ENCODE data around the gene ZNF227. TPM values are rescaled to one million over a fixed set of nuclear protein-coding genes. Genes with fewer than 3 reads are reported as not detected.
"Not testable (repeated sequence)": the region's sequence is repeated elsewhere in the genome, so short reads cannot be mapped to it uniquely, and the experiment has no call there.

Gene ZNF227
- total RNA-seq, 1 donor = 18.3 TPM

- no peak for TF ChIP-seq CTCF (IDR thresholded peaks at IDR 0.05; ENCODE audit: insufficient read depth, low read length)
- DNase-seq (ENCODE audit: low read depth) = no peak
- H3K4me3 ChIP-seq (ENCODE audit: low read depth, low read length) = no peak overlapping the region
These were observed 24.1 kb downstream of the ZNF227 start for GRCh38 chr19:44236384-44236783.

GRCh38 chr19:44252332-44252731, 40.0 kb downstream of the ZNF227 start:
- DNase-seq (ENCODE audit: low read depth); H3K4me3 ChIP-seq (ENCODE audit: low read depth, low read length): not testable (repeated sequence)

- not testable (repeated sequence) for H3K4me3 ChIP-seq (ENCODE audit: low read depth, low read length); DNase-seq (ENCODE audit: low read depth)
These were observed 41.1 kb downstream of the ZNF227 start for GRCh38 chr19:44253392-44253791.

- TF ChIP-seq CTCF (IDR thresholded peaks at IDR 0.05; ENCODE audit: insufficient read depth, low read length) = no peak
- DNase-seq (ENCODE audit: low read depth) = no peak
- no peak overlapping the region for H3K4me3 ChIP-seq (ENCODE audit: low read depth, low read length)
These were observed 42.2 kb downstream of the ZNF227 start for GRCh38 chr19:44254496-44254895.

GRCh38 chr19:44255705-44256411, 43.5 kb downstream of the ZNF227 start:
- H3K4me3 ChIP-seq (ENCODE audit: low read depth, low read length) = no peak overlapping the region
- TF ChIP-seq CTCF (IDR thresholded peaks at IDR 0.05; ENCODE audit: insufficient read depth, low read length) = no peak
- no peak for DNase-seq (ENCODE audit: low read depth)

GRCh38 chr19:44258136-44258535, 45.8 kb downstream of the ZNF227 start:
- TF ChIP-seq CTCF (IDR thresholded peaks at IDR 0.05; ENCODE audit: insufficient read depth, low read length) = no peak
- DNase-seq (ENCODE audit: low read depth) = no peak
- H3K4me3 ChIP-seq (ENCODE audit: low read depth, low read length) = no peak overlapping the region

- no peak for TF ChIP-seq CTCF (IDR thresholded peaks at IDR 0.05; ENCODE audit: insufficient read depth, low read length)
- no peak for DNase-seq (ENCODE audit: low read depth)
- H3K4me3 ChIP-seq (ENCODE audit: low read depth, low read length) = no peak overlapping the region
These were observed 46.6 kb downstream of the ZNF227 start for GRCh38 chr19:44258835-44259413.

GRCh38 chr19:44260343-44260681, 48.0 kb downstream of the ZNF227 start:
- no peak for TF ChIP-seq CTCF (IDR thresholded peaks at IDR 0.05; ENCODE audit: insufficient read depth, low read length)
- peak overlapping the region; percentile 68 for H3K4me3 ChIP-seq (ENCODE audit: low read depth, low read length)
- DNase-seq (ENCODE audit: low read depth) = no peak

All from fibroblast of the aortic adventitia (primary cell).